ENCODE results near the gene ETV2. TPM values are rescaled to one million over a fixed set of nuclear protein-coding genes. Genes with fewer than 3 reads are reported as not detected.
"Not testable (repeated sequence)": the region's sequence is repeated elsewhere in the genome, so short reads cannot be mapped to it uniquely, and the experiment has no call there.

ETV2 gene
- total RNA-seq, 4 donors from 2014 or later: 0.23 TPM; not detected in 3

- intact Hi-C loops (cut with DNase I; ENCODE audit: low total_unique reads): loop anchor here (1.0 to 5.0 kb wide), 5 partner anchors 16 to 378 kb away; partner anchors contain the start of genes HSPB6, PROSER3, RBM42 and TMEM147
- in situ Hi-C loops (cut with MboI; ENCODE audit: low sequenced_read_pairs in 4 of 4): no loop called here
Observed at GRCh38 chr19:35644987-35645679, 3.6 kb downstream of the ETV2 start.

GRCh38 chr19:35645680-35646511 lies 4.4 kb downstream of the ETV2 start:
- TF ChIP-seq POLR2A (IDR thresholded peaks at IDR 0.05) (no peak), CTCF (IDR thresholded peaks at IDR 0.05 in 4 of 5, conservative IDR thresholded peaks at IDR 0.05 in 1 of 5) (no peak)
- no peak for DNase-seq
- no peaks in the 10 kb centered on the region for H3K27me3 ChIP-seq
- H3K36me3 ChIP-seq: peaks cover 0 to 6% of the 10 kb centered on the region in 2 donors
- peak overlapping the region in 3 of 4 donors; percentile 80 to 93 (median 88) for H3K27ac ChIP-seq
- intact Hi-C loops (cut with DNase I; ENCODE audit: low total_unique reads): loop anchor here (2.0 to 5.0 kb wide), 4 partner anchors 47 to 379 kb away; partner anchors contain the start of genes HSPB6, PROSER3, TMEM147 and USF2
- H3K4me1 ChIP-seq: peaks cover 23 to 32% of the 10 kb centered on the region in 2 donors
- in situ Hi-C loops (cut with MboI; ENCODE audit: low sequenced_read_pairs in 4 of 4): no loop called here
- H3K4me3 ChIP-seq: no peak overlapping the region
- ATAC-seq: no peak
- H3K9me3 ChIP-seq: no peaks in the 10 kb centered on the region

More at GRCh38 chr19:35644987-35645679, 3.6 kb downstream of the ETV2 start:
- peaks cover 0 to 6% of the 10 kb centered on the region in 2 donors for H3K36me3 ChIP-seq
- peak overlapping the region; percentile 64 to 83 (median 76) for H3K4me3 ChIP-seq
- DNase-seq: peak; percentile 64 to 74
- peaks cover 21 to 32% of the 10 kb centered on the region in 2 donors for H3K4me1 ChIP-seq
- TF ChIP-seq CTCF (IDR thresholded peaks at IDR 0.05 in 4 of 5, conservative IDR thresholded peaks at IDR 0.05 in 1 of 5) (no peak), POLR2A (IDR thresholded peaks at IDR 0.05) (no peak)
- H3K27ac ChIP-seq: peak overlapping the region; percentile 78 to 93 (median 84)
- ATAC-seq: peak; percentile 33 to 35
- H3K9me3 ChIP-seq: no peaks in the 10 kb centered on the region
- H3K27me3 ChIP-seq: no peaks in the 10 kb centered on the region

- H3K27me3 ChIP-seq: no peaks in the 10 kb centered on the region
- DNase-seq (peak; percentile 97 to 98), ATAC-seq (peak; percentile 94)
- in situ Hi-C loops (cut with MboI; ENCODE audit: low sequenced_read_pairs in 4 of 4) (no loop called here), intact Hi-C loops (cut with DNase I; ENCODE audit: low total_unique reads) (loop anchor here (1.0 to 5.0 kb wide), 5 partner anchors 20 to 381 kb away; partner anchors contain the start of genes HAUS5, HSPB6, PROSER3 and USF2)
- peaks cover 23 to 32% of the 10 kb centered on the region in 2 donors for H3K4me1 ChIP-seq
- peak within 1 kb of the TSS; percentile 74 to 98 (median 90) for H3K4me3 ChIP-seq
- no peaks in the 10 kb centered on the region for H3K9me3 ChIP-seq
- H3K27ac ChIP-seq: peak within 1 kb of the TSS; percentile 92 to 98 (median 94)
- H3K36me3 ChIP-seq: peaks cover 0 to 29% of the 10 kb centered on the region in 2 donors
- TF ChIP-seq POLR2A (IDR thresholded peaks at IDR 0.05): peak; percentile 76 to 85
- no peak for TF ChIP-seq CTCF (IDR thresholded peaks at IDR 0.05 in 4 of 5, conservative IDR thresholded peaks at IDR 0.05 in 1 of 5)
Observed at GRCh38 chr19:35648017-35648961, 6.7 kb downstream of the ETV2 start, which contains the start of gene COX6B1. Gene COX6B1, plus strand, starts transcription at chr19:35648323. Its CDS starts 2,921 bp downstream, at chr19:35651244.

GRCh38 chr19:35650581-35650980 lies 9.0 kb downstream of the ETV2 start:
- peaks cover 19 to 23% of the 10 kb centered on the region in 2 donors for H3K4me1 ChIP-seq
- H3K27me3 ChIP-seq: no peaks in the 10 kb centered on the region
- DNase-seq (no peak), ATAC-seq (no peak)
- H3K9me3 ChIP-seq: no peaks in the 10 kb centered on the region
- H3K4me3 ChIP-seq: no peak overlapping the region
- in situ Hi-C loops (cut with MboI; ENCODE audit: low sequenced_read_pairs in 4 of 4) (no loop called here), intact Hi-C loops (cut with DNase I; ENCODE audit: low total_unique reads) (no loop called here)
- no peak overlapping the region for H3K27ac ChIP-seq
- TF ChIP-seq CTCF (IDR thresholded peaks at IDR 0.05 in 4 of 5, conservative IDR thresholded peaks at IDR 0.05 in 1 of 5) (no peak), POLR2A (IDR thresholded peaks at IDR 0.05) (no peak)
- peaks cover 0 to 52% of the 10 kb centered on the region in 2 donors for H3K36me3 ChIP-seq

GRCh38 chr19:35654828-35655227 lies 13.3 kb downstream of the ETV2 start:
- intact Hi-C loops (cut with DNase I; ENCODE audit: low total_unique reads); H3K27me3 ChIP-seq; H3K4me3 ChIP-seq; H3K9me3 ChIP-seq; ATAC-seq; H3K4me1 ChIP-seq; DNase-seq; H3K27ac ChIP-seq; in situ Hi-C loops (cut with MboI; ENCODE audit: low sequenced_read_pairs in 4 of 4): not testable (repeated sequence)
- H3K36me3 ChIP-seq: peaks cover 0 to 90% of the 10 kb centered on the region in 2 donors
